Astrocyte (in vitro differentiated cells and primary cell): ENCODE results near the gene UCK1. TPM values are rescaled to one million over a fixed set of nuclear protein-coding genes. Genes with fewer than 3 reads are reported as not detected.

ENCODE experiments used
- DNase-seq: peaks from one replicate; pipeline ENCODE4 v3.0.0-alpha.2; 2010; ENCODE audit warnings: low read depth
- FAIRE-seq: peaks from 2 replicates; lab custom pipeline; 2011; peaks lifted over from hg19 to GRCh38; lab: Jason Lieb, UNC
- H2AFZ ChIP-seq: 2 replicates; pipeline ENCODE4 v1.6.0; 2012; ENCODE audit warnings: low read depth, low read length, inconsistent platforms
- H3K27ac ChIP-seq: 2 replicates; pipeline ENCODE4 v1.5.1; 2011; ENCODE audit warnings: low read depth, low read length, inconsistent platforms
- H3K27me3 ChIP-seq: 2 replicates; pipeline ENCODE4 v1.6.0; 2011; ENCODE audit warnings: low read length, inconsistent platforms; ENCODE audit not compliant: insufficient read depth
- H3K36me3 ChIP-seq: 2 replicates; pipeline ENCODE4 v1.5.1; 2011; ENCODE audit warnings: low read length, inconsistent platforms; ENCODE audit not compliant: insufficient read depth
- H3K4me1 ChIP-seq: 2 replicates; pipeline ENCODE4 v1.5.1; 2011; ENCODE audit warnings: low read length, inconsistent platforms; ENCODE audit not compliant: insufficient read depth
- H3K4me2 ChIP-seq: 2 replicates; pipeline ENCODE4 v1.6.0; 2012; ENCODE audit warnings: low read length, inconsistent platforms
- H3K4me3 ChIP-seq: 2 replicates; pipeline ENCODE4 v1.5.1; 2011; ENCODE audit warnings: low read depth, mild to moderate bottlenecking, low read length, inconsistent platforms; ENCODE audit not compliant: insufficient read depth
- H3K79me2 ChIP-seq: 2 replicates; pipeline ENCODE4 v1.6.0; 2012; ENCODE audit warnings: mild to moderate bottlenecking, low read length, inconsistent platforms; ENCODE audit not compliant: insufficient read depth
- H3K9ac ChIP-seq: 2 replicates; pipeline ENCODE4 v1.6.0; 2012; ENCODE audit warnings: mild to moderate bottlenecking, low read length, inconsistent platforms
- H3K9me3 ChIP-seq: 2 replicates; pipeline ENCODE4 v1.5.1; 2012; ENCODE audit warnings: low read depth, mild to moderate bottlenecking, low read length, inconsistent platforms; ENCODE audit not compliant: insufficient read depth
- H4K20me1 ChIP-seq: 2 replicates; pipeline ENCODE4 v1.6.0; 2012; ENCODE audit warnings: low read length, inconsistent platforms; ENCODE audit not compliant: insufficient read depth
- H3K27ac Mint-ChIP-seq: one replicate; pipeline ENCODE4 v1.8.0; 2021; ENCODE audit warnings: mild to moderate bottlenecking, mixed read lengths; ENCODE audit not compliant: unreplicated experiment
- H3K27me3 Mint-ChIP-seq: one replicate; pipeline ENCODE4 v1.8.0; 2021; ENCODE audit warnings: low read depth, mixed read lengths; ENCODE audit not compliant: unreplicated experiment
- H3K36me3 Mint-ChIP-seq: one replicate; pipeline ENCODE4 v1.8.0; 2021; ENCODE audit warnings: low read depth, mixed read lengths; ENCODE audit not compliant: unreplicated experiment
- H3K4me1 Mint-ChIP-seq: one replicate; pipeline ENCODE4 v1.8.0; 2021; ENCODE audit warnings: low read depth, mixed read lengths; ENCODE audit not compliant: unreplicated experiment
- H3K4me3 Mint-ChIP-seq: one replicate; pipeline ENCODE4 v1.8.0; 2021; ENCODE audit warnings: mild to moderate bottlenecking, moderate library complexity, mixed read lengths; ENCODE audit not compliant: unreplicated experiment
- H3K9me3 Mint-ChIP-seq: one replicate; pipeline ENCODE4 v1.8.0; 2021; ENCODE audit warnings: mild to moderate bottlenecking, mixed read lengths; ENCODE audit not compliant: unreplicated experiment
- EZH2 ChIP-seq: IDR thresholded peaks from 2 replicates; pipeline ENCODE4 v1.6.1; 2012; ENCODE audit warnings: mild to moderate bottlenecking, low read length, inconsistent platforms; ENCODE audit not compliant: insufficient read depth
- total RNA-seq: library from RNA; stranded (reverse); gene quantifications from 2 replicates; pipeline ENCODE4 v1.2.1, GENCODE V29; 2021
- TF ChIP-seq, protein P1 (sequence below): IDR thresholded peaks from 2 replicates; pipeline ENCODE4 v1.5.1; 2011; ENCODE audit warnings: low read depth, mild to moderate bottlenecking, inconsistent platforms, low read length, moderate library complexity; ENCODE audit not compliant: insufficient read depth

UCK1 gene
- total RNA-seq, 1 donor from 2014 or later: 15.4 TPM

- Histone ChIP-seq H3K36me3 (peaks cover 61% of the 10 kb centered on the region), H4K20me1 (peaks cover 94% of the 10 kb centered on the region), H3K27me3 (no peaks in the 10 kb centered on the region), H3K9ac (no peak overlapping the region), H3K27ac (no peak overlapping the region), H3K4me3 (no peak overlapping the region), H3K9me3 (no peaks in the 10 kb centered on the region), H2AFZ (no peak overlapping the region), H3K4me2 (no peak overlapping the region), H3K79me2 (peaks cover 31% of the 10 kb centered on the region), H3K4me1 (no peaks in the 10 kb centered on the region)
- Mint-ChIP-seq H3K4me3 (no peak overlapping the region), H3K4me1 (peaks cover 3% of the 10 kb centered on the region), H3K9me3 (no peaks in the 10 kb centered on the region), H3K36me3 (peaks cover 29% of the 10 kb centered on the region), H3K27me3 (no peaks in the 10 kb centered on the region), H3K27ac (peak overlapping the region; percentile 50)
- DNase-seq (no peak), FAIRE-seq (no peak)
- TF ChIP-seq, protein P1, sequence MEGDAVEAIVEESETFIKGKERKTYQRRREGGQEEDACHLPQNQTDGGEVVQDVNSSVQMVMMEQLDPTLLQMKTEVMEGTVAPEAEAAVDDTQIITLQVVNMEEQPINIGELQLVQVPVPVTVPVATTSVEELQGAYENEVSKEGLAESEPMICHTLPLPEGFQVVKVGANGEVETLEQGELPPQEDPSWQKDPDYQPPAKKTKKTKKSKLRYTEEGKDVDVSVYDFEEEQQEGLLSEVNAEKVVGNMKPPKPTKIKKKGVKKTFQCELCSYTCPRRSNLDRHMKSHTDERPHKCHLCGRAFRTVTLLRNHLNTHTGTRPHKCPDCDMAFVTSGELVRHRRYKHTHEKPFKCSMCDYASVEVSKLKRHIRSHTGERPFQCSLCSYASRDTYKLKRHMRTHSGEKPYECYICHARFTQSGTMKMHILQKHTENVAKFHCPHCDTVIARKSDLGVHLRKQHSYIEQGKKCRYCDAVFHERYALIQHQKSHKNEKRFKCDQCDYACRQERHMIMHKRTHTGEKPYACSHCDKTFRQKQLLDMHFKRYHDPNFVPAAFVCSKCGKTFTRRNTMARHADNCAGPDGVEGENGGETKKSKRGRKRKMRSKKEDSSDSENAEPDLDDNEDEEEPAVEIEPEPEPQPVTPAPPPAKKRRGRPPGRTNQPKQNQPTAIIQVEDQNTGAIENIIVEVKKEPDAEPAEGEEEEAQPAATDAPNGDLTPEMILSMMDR: no peak
- no peak for TF ChIP-seq EZH2
These were observed 45.2 kb downstream of the UCK1 start for GRCh38 chr9:131485728-131486422.

DNA sequence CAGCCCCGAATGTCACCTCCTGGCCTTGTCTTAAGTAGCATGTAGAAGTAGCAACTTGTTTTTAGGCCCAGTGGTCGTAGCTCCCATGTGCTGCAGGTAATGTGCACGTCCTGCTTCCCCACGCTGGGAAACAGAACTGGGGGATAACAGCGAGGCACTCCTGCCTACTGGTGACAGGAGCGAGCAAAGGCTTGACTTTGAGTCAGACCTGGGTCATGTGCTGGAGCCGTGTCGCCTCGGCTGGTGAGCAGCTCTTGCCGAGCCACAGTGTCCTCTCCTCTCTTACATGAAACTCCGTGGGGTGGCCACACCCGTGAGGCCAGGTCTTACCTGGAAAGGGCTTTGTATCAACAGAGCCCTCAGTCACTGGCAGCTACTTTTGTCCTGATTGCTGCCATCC, 45.9 kb downstream of the UCK1 start:
- peaks cover 94% of the 10 kb centered on the region for H4K20me1 ChIP-seq
- H3K4me2 ChIP-seq: no peak overlapping the region
- H3K9me3 ChIP-seq: no peaks in the 10 kb centered on the region
- FAIRE-seq (no peak), DNase-seq (no peak)
- H3K27ac ChIP-seq: no peak overlapping the region
- Mint-ChIP-seq H3K36me3 (peaks cover 22% of the 10 kb centered on the region), H3K9me3 (no peaks in the 10 kb centered on the region), H3K4me1 (peaks cover 3% of the 10 kb centered on the region), H3K27ac (no peak overlapping the region), H3K27me3 (no peaks in the 10 kb centered on the region), H3K4me3 (no peak overlapping the region)
- TF ChIP-seq EZH2: no peak
- TF ChIP-seq, protein P1: no peak
- H2AFZ ChIP-seq: no peak overlapping the region
- no peaks in the 10 kb centered on the region for H3K4me1 ChIP-seq
- no peak overlapping the region for H3K4me3 ChIP-seq
- no peaks in the 10 kb centered on the region for H3K27me3 ChIP-seq
- peaks cover 32% of the 10 kb centered on the region for H3K79me2 ChIP-seq
- H3K36me3 ChIP-seq: peaks cover 62% of the 10 kb centered on the region
- H3K9ac ChIP-seq: no peak overlapping the region

DNA sequence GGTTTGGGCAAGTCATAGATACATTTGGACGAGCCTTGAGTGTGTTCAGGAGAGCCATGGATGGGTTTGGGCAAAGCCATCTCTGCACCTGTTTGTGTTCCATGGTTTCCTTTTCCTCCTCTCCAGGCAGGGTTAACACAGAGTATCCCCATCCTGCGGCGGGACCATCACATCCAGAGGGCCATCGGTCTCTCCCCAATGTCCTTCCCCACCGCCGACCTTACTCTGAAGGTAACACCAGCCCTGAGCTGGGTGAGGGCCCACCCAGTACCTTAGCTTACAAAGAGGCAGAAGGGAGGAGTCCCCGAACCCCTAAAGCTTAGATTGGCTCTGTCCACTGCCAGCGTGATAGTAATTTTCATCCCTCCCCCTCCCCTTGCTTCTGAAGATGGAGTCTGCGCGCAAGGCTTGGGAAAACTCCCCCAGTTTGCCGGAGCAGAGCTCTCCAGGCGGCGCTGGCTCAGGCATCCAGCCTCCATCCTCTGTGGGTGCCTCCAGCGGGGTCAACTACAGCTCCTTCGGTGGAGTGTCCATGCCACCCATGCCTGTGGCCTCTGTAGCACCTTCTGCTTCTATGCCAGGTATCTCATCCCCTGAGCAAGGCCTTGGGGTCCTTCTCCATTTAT, 46.4 kb downstream of the UCK1 start:
- Histone ChIP-seq H3K27ac (no peak overlapping the region), H3K36me3 (peaks cover 62% of the 10 kb centered on the region), H3K4me3 (no peak overlapping the region), H4K20me1 (peaks cover 94% of the 10 kb centered on the region), H3K9me3 (no peaks in the 10 kb centered on the region), H3K27me3 (no peaks in the 10 kb centered on the region), H3K4me1 (no peaks in the 10 kb centered on the region), H2AFZ (no peak overlapping the region), H3K79me2 (peaks cover 37% of the 10 kb centered on the region), H3K4me2 (no peak overlapping the region), H3K9ac (no peak overlapping the region)
- H3K27ac Mint-ChIP-seq: no peak overlapping the region
- DNase-seq (no peak), FAIRE-seq (no peak)
- no peaks in the 10 kb centered on the region for H3K27me3 Mint-ChIP-seq
- no peak for TF ChIP-seq EZH2
- TF ChIP-seq, protein P1: no peak
- H3K4me1 Mint-ChIP-seq: peaks cover 3% of the 10 kb centered on the region
- H3K36me3 Mint-ChIP-seq: peaks cover 17% of the 10 kb centered on the region
- no peak overlapping the region for H3K4me3 Mint-ChIP-seq
- H3K9me3 Mint-ChIP-seq: no peaks in the 10 kb centered on the region
